Measurements from ENCODE around the gene ACOX1. TPM values are rescaled to one million over a fixed set of nuclear protein-coding genes. Genes with fewer than 3 reads are reported as not detected.
"Not testable (repeated sequence)": the region's sequence is repeated elsewhere in the genome, so short reads cannot be mapped to it uniquely, and the experiment has no call there.

The ACOX1 gene
- polyA plus RNA-seq, 3 donors: 30.1 to 42.2 (median 35.1) TPM

DNA sequence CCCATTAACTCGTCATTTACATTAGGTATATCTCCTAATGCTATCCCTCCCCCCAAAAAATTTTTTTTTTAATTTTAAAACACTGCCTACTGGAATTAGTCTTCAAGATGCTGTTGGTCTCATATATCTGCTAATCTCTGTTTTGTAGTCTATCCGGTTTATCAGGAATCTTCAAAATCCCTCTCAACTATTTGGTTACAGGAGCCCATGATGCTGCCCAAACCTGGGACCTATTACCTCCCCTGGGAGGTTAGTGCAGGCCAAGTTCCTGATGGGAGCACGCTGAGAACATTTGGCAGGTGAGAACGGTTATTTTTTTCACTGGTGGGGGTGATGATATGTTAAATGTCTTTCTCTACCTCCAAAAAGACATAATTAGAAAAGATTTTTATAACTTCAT lies 7.0 kb upstream of the ACOX1 start:
- no peak for DNase-seq

DNA sequence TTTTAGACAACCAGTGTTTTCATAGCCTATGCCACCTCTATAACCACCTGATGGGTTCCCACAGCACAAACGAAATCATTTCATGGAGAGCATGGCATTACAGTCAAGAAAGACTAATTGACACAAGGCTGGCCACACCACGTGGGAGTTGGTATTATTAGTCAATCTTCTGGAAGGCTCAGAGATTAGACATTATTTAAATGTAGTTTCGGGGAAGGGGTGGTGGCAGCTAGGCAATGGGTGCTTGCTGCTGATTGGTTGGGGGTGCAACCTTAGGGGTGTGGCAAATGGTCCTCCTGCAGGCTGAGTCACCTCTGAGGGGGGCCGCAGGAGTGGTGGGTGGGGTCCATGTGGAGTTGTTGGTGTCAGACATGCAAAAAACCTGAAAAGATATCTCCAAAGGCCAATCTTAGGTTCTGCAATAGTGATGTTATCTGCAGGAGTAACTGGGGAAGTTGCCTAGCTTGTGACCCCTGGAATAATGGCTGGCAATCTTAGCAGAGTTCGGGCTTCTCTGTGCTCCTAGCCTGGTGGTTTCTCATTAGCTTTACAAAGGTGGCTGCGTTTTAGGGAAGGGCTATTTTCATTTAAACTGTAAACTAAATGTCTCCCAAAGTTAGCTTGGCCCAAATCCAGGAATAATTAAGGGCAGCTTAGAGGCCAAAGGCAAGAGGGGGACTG lies 4.7 kb upstream of the ACOX1 start:
- no peak for DNase-seq

DNA sequence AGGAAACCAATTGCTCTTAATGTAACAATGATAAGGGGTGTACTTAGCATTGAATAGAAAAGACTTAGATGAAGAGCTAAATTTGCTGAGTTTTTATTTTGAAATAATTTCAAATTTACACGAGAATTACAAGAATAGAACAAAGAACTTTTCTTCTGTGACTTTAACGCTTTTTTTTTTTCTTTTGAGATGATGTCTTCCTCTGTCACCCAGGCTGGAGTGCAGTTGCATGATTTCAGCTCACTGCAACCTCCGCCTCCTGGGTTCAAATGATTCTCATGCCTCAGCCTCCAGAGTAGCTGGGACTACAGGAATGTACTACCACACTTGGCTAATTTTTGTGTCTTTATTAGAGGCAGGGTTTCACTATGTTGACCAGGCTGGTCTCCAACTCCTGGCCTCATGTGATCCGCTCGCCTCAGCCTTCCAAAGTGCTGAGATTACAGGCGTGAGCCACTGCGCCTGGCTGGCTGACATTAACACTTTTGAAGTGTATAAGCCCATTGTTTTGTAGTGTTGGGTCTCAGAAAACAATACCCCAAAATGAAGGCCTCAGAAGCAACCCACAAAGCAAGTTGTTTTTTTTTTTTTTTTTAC lies 2.2 kb upstream of the ACOX1 start:
- DNase-seq: no peak

DNA sequence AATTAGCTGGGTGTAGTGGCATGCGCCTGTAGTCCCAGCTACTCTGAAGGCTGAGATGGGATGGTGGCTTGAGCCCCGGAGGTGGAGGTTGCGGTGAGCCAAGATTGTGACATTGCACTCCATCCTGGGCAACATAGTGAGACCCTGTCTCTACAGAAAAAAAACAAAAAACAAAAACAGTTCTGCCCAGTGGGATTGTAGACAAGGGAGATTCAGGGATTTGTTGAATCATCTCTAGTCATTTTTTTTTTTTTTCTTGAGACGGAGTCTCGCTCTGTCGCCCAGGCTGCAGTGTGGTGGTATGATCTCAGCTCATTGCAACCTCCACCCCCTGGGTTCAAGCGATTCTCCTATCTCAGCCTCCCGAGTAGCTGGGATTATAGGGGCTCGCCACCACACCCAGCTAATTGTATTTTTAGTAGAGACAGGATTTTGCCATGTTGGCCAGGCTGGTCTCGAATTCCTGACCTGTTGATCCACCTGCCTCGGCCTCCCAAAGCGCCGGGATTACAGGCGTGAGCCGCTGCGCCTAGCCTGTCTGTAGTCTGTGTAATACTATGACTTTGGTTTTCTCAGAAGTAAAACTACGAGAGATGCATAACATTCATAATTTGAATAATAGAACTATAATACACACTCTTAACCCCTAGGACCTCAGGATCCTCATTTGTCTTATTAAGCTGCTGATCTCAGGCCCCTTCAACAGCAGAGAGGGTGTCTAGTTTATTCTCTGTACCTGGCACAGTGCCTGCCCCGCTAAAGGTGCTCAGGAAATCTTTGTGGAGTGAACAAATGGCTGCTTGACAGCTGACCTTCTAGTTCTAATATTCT lies 1.4 kb upstream of the ACOX1 start:
- no peak for DNase-seq

DNA sequence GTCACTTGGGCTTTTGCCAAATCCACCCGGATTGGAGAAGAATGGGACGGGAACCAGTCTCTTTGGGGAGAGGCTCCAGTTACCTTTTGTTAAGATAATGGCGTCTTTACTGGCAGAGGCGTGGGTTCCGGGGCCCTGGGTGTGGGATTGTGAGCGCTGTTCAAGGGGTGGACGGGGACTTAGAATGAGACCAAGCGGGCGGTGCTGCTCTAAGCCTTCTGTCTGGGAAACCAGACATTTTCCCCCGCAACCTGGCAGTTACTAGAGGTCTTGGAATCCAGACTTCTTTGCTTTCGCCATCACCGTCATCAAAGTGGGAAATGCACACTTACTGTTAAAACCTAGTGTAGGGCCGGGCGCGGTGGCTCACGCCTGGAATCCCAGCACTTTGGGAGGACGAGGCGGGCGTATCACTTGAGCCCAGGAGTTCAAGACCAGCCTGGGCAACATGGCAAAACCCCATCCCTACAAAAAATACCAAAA lies 780 bp upstream of the ACOX1 start:
- no peak for DNase-seq

DNA sequence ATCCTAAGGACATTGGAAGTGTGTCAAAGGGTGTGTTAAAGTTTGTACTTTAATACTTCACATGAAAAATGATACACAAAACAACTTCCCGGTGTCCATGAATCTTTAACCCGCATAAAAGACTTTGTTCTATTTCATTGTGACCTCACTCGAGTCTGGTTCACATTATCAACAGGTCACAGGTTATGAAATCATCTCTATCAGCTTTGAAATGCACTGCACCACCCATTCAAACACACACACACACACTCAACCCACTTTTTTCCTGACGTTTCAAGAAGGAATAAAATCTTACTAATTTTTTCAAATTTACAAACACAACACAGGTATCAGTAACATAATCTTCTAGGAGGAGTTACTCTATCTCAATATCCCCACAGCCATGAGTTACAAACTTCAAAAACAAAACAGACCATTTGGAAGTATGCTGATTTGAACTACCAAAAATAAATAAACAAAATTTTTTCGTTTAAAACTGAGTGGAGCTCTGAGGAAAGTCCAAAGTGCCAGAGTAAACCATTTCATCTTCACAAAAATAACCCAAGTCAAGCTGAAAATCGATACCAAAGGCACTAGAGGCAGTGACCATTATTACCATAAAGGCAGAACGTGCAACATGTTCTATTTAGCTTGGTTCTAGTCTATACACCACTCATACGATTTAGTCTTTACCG lies 2.7 kb downstream of the ACOX1 start:
- DNase-seq: no peak

DNA sequence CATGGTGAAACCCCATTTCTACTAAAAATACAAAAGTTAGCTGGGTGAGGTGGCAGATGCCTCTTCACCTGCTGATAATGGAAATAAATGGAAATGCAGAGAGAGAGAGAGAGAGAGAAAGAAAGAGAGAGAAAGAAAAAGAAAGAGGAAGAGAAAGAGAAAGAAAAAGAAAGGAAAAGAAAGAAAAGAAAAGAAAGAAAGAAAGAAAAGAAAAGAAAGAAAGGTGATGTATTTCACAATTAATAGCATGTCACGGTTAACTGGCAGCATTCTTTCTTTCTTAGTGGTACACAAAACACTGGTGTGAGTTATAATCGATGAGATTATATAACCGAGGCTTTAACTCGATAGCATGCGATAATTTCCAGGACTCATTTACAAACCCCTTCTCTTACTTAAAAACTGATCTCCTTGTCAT lies 3.2 kb downstream of the ACOX1 start:
- no peak for DNase-seq

DNA sequence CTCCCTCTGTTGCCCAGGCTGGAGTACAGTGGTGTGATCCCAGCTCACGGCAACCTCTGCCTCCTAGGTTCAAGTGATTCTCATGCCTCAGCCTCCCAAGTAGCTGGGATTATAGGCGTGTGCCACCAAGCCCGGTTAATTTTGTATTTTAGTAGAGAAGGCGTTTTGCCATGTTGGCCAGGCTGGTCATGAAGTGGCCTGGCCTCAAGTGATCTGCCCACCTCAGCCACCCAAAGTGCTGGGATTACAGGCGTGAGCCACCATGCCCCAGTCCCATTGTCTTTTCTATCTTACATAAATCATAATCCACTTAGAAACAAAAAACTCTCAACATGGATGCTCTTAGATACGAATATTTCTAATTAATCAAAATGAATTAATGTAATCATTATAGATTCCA lies 3.8 kb downstream of the ACOX1 start:
- DNase-seq: not testable (repeated sequence)

DNA sequence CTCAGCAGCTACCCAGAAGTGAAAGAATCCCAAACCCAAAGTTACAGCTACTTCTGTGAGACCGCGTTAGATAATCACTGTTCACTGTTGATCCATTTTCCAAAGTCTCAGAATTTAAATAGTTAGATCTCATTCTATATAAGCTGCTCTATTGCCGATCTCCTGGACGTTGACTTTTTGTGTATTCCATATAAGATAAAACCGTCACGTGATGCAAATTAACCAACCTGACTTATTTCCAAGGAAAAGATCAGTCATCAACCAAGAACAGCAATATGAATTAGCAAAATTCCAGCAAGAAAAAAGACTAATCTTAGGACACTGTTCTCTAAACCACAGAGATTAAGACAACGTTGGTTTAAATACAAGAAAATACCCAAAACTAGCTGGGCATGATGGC lies 8.3 kb downstream of the ACOX1 start:
- no peak for DNase-seq

DNA sequence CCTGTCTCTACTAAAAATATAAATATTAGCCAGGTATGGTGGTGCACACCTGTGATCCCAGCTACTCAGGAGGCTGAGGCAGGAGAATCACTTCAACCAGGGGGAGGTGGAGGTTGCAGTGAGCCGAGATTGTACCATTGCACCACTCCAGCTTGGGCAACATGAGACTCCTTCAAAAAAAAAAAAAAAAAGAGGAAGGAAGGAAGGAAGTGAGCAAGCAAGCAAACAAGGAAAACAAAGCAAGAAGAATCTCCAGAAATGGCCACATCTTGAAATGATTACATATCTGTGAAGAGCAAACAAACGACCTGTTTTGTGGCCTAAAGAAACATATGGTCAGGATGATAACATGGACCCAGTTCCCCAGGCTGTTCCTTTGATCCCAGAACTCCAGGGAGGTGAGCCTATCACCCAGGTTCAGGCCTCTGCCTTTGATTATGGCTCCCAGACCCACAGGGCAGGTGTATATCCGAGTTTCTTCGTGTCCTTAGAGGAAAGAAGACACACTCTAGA lies 8.9 kb downstream of the ACOX1 start:
- DNase-seq: no peak

DNA sequence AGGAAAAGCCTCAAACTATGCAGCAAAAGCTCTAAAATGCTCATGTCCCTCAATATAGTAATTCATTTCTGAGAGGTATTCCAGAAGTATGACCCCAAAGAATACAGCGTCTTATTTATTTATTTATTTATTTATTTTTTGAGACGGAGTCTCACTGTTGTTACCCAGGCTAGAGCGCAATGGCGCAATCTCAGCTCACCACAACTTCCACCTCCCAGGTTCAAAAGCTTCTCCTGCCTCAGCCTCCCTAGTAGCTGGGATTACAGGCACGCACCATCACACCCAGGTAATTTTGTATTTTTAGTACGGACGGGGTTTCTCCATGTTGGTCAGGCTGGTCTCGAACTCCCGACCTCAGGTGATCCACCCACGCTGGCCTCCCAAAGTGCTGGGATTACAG lies 9.9 kb downstream of the ACOX1 start:
- not testable (repeated sequence) for DNase-seq

DNA sequence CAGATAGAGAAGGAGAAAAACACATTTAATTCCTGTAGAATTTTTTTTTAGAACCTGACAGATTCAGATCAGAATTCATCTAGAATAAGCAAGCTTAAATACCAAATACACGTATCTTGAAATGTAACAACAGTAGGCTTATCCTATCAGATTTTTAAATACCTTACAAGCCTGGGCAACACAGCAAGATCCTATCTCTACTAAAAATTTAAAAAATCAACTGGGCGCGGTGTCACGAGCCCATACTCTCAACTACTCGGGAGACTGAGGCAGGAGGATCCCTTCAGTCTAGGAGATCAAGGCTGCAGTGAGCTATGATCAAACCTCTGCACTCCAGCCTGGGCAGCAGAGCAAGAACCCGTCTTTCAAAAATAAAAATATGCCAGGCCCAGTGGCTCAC lies 13.5 kb downstream of the ACOX1 start:
- DNase-seq: no peak

DNA sequence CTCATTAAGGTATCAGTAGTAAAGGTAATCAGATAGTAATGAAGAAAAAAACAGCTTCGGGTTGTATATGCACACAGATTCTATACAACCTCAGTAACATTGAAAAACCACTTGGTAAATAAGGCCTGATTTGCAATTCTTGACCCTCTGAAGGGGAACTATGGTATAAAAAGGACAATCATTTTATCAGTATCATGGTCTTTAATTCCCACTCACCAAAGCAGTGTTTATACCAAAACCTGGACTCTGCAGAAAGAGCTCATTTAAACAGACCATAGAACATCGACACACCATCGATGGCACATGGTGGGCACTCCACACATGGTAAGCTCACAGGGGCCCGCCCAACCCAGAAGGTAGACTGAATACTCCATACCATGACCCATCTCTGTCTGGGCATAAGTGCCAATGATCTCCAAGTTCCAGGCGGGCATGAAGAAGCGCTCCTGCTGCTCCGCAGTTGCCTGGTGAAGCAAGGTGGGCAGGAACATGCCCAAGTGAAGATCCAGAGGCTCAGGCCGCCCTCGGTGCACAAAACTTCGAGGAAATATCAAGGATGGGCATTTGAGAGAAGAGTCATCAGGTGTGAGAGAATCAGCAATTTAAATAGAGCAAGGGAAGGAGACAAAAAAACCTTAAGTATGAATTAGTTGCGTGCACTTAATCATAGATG lies 19.0 kb downstream of the ACOX1 start:
- DNase-seq: no peak

DNA sequence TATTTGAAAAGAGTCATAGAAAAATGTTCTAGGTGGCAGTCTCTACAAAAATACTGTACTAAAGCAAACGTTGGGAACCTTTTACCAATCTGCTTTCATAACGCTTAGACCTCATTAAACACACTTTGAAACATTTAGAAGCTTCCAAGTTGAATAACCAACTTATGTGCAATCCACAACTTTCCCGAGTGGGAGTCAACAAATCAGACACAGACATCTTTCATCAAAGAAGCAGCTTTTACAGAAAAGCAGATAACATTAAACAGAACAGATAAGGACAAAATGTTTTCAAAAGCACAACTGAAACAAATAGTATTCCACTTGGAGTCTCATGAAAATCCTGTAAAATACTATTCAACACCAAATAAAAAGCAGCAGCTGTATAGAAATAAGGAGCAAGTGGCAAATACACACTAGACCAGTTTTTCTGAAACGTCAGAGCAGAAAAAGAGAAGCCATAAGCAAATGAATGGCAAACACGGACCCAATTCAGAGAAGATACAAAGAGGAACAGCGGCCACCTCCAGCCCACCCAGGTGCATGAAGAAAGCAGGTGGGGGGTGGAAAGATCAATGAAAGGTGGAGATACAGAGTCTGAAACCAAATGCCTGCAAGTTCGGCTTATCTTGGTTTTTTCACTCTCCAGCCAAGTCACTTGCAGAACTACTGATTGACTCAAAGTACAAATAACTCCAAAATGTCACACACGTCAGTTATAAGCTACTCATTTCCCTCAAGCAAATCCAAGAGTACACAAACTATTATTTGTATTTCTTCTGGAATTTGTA lies 19.7 kb downstream of the ACOX1 start:
- no peak for DNase-seq

DNA sequence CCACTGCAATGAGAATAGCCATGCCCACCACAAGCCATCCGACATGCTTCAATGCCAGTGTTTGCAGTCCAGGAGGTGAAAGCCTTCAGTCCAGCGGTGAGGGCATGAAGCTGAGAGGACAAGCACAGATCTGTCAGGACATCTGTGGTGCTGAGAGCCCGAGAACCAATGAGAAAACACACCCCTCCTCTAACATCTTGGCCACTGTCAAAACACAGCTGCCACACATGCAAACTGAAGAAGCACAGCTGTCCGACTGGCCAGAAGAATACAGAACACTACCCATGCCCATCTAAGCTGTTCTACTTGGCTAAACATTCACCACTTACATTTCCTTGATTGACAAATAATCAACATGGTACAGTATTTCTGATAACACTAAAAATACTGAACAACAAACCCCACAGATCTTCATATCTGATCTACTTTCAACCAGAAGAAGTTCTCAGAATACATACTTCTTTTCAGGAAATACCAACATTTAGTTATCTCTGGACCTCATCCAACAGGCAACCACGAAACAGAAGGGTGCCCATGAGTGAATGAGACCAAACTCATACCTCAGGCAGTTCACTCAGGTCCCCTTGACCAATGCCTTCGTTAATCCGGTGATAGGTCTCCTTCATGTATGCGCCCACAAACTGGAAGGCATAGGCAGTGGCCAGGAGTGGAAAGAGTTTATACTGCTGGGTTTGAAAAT lies 28.0 kb downstream of the ACOX1 start:
- DNase-seq: peak; percentile 24

DNA sequence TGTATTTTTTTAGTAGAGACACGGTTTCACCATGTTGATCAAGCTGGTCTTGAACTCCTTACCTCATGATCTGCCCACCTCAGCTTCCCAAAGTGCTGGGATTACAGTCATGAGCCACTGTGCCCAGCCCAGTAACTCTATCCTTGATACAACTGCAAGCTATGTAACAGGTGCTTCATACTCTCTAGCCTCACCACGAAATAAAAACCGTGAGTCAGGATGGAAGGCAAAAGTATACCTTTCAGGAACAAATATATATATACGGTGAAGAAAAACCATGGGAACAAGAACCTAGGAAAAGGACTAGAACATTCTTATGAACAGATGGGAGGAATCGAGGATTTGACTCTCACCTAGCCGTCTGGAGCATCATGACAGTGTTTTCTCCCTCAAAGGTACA lies 28.5 kb downstream of the ACOX1 start:
- no peak for DNase-seq

DNA sequence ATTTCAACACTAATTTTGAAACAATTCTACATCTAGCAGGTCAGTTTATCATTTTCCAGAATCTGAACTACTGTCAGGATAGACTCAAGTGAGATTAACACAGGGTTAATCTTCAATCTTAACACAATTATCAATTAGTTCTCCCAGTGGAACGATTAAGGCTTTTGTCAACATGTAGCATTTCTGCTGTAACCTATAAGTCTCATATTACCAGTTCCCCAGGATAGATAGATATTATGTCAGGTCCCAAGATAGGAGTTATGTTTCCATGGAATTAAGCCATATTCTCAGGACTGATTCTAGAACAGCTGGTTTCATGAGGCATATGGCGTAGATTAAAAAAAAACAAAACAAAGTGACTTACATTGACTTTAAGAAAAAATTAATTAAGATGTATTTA lies 33.8 kb downstream of the ACOX1 start:
- no peak for DNase-seq

DNA sequence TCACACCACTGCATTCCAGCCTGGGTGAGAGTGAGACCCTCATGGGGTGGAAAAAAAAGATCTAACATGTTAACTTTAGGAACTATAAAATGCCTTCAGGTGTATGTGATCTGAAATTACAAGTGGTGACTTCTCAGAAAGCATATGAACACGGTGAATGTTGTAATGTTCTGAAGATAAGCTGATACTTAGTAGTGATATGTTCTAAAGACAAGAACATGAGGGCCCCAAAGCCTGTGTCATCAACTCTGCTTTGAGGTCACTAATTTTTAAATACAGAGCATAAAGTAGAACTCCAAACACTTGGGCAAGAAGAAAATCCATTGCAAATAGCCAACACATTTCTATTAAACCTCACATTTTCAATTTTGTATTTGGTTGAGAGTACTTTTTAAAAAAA lies 35.5 kb downstream of the ACOX1 start:
- no peak for DNase-seq

DNA sequence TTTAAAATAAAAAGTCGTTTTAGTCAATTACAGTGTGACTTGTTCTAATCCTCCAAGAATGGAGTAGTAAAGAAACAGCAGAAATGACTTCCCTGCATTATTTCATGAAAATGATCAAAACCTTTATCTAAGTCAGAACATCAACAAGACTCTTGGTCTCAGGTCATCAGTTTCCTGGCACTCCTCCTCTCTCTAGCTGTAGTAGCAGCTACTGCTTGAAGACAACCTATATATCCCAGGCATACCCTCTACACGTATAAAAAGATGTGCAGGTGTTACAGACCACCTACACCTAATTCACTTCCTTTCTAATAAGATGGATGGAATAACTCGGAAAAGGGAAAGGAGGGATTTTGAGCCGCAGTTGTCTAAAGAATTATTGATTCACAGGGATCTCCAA lies 36.5 kb downstream of the ACOX1 start:
- DNase-seq: no peak

DNA sequence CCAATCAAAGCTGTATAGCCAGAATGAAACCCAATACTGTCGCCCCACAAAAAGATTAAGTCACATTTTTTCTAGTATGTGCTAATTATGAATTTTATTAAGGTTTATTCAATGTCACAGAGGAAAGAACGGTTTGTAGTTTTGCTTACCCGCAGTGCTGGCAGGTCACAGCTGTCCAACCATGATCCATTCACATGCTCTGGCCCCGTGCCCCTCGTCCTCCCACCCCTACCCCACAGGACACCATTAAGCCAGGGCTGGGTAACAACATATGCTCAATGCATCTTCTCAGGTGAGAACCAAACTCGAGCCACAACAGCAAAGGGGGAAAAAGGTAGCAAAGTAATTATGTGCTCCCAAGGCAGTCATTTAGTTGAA lies 37.5 kb downstream of the ACOX1 start:
- no peak for DNase-seq
